Stimulated activated CD8-positive, alpha-beta memory T cell treated with anti-CD3 and anti-CD28 coated beads, Interleukin-15, amount 100 ng/mL, for 24 hours (primary cell): Measurements from ENCODE around the gene C19orf47.

ENCODE experiments used
- DNase-seq: peaks from one replicate; pipeline ENCODE4 v3.0.0-alpha.2; 2020; ENCODE audit warnings: low read depth

Gene C19orf47

DNA sequence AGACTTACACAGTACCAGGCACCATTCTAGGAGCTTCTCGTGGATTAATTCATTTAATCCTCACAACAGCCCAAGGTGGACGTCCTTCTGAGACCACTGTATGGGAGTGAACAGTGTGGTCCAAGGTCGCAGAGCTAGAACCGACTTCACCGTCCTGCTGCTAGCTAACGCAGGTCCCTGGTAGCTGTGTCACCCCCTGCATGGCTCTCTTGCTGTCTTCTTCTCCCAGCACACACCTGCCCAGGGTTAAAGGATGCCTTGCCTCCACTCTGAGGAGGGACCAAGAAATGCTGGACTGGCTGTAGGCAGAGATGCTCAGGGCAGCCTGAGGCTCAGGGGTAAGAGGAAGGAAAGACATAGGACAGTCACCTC is 66.0 kb downstream of the C19orf47 start:
- DNase-seq = no peak

DNA sequence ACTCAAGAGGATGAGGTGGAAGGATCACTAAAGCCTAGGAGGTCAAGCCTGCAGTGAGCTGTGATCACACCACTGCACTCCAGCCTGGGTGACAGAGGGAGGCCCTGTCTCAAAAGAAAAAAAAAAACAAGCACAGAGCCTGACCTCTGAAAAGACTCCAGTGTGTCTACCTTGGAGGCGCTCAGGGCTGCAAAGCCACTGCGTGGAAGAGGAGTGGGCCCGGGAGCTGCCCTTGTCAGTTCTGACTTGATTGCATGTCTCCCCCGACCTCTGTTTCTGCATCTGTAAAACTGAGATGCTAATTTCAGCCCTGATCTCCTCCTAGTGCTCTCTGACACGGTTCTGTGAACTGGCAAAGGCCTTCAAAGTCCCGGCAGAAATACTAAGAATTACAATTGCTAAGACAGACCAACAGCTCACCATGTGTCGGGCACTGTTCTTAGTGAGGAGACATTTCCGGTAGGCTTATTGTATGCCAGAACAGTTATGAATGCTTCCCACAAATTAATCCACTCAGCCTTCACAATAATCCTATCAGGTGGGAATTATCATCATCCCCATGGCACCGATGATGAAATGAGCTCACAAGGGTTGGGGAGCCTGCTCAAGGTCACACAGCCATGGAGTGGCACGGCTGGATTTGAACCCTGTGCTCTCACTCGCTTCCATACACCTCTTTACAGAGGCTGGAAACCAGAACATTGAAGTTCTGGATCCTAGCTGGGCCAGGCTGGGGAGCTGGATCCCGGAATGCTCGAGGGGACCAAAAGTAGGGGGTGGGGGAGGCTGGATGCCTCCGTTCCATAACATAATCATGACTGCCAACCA is 66.6 kb downstream of the C19orf47 start:
- DNase-seq = no peak

DNA sequence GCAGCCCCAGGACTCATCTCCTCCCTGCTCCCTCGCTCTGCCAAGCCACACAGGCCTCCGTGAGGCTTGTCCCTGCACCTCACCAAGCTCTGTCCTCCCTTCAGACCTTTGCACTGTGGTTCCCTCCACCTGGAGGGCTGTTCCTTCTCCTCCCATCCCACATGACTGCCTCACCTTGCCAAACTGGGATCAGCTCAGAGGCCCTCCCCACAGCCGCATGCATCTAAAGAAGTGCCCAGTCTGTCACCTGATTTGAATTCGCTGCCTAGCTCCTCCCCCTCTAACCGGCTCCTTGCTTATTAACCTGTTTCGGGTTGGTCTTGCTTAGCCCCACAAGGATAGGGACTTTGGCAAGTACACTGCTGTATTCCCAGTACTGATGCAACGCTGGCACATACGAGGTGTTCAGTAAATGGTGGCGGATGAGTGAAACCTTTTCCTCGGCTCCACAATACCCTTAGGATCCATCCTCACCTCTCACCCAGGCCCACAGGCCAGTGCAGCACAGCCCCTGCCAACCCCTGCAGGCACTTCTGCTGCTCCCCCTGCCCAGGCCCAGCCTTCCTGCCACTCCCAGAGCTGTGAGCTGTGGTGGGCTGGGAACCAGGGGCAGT is 67.5 kb downstream of the C19orf47 start:
- no peak for DNase-seq

DNA sequence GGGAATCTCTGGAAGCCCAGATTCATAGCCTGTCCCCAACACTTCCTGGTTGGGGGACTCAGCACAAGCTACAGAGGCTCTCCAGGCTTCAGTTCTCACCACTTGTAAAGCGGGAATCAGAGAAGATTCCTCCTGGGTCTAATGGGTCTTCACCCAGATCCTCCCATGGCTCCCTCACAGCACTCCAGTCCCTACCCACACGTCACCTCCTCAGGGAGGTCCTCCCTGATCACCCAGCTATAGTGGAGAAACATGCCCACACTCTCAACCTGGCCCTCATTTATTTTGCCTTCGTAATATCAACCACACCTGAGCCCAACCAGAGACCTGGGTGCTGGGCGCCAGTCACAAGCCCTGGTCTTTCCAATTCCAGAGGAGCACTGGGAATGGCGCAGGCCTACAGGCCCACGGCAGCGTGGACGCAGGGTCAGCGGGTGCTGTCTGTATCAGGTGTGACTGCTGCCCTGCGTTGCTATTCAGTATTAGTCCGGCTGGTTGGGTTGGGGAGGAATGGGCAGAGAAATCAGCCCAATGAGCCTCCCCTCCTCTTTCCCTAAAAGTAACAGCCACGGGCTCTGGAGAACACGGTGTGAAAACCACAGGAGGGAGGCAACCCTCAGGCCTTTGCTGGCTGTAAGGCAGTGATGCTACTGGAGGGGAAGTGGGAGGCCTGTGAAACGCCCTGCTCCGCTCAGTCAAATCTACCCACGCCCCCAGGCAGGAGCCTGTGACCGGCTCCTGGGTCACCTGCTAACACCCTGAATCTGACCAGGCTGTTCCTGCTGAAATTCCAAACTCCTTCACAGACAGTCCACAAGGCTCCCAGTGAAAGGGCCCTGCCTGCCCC is 68.2 kb downstream of the C19orf47 start:
- DNase-seq = no peak

DNA sequence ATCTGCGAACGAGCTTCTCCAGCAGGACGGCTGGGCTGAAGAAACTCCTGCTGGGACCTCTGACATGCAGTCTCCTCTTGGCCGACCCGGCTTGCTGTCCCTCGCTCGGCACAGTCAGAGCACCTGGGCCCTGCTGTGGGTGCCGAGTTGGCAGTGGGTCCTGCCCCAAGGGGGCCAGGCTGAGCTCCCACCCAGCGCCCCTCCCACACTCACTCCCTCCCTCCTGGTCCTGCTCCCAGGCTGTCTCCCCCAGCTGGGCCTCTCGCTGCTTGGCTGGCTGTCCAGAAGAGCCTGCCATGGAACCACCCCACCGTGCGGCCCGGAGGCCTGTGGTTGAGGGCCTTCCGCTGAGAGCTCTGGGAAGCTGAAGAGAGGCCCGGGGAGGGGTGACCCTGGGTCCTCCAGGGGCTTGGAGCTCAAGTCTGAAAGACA is 69.1 kb downstream of the C19orf47 start:
- no peak for DNase-seq

DNA sequence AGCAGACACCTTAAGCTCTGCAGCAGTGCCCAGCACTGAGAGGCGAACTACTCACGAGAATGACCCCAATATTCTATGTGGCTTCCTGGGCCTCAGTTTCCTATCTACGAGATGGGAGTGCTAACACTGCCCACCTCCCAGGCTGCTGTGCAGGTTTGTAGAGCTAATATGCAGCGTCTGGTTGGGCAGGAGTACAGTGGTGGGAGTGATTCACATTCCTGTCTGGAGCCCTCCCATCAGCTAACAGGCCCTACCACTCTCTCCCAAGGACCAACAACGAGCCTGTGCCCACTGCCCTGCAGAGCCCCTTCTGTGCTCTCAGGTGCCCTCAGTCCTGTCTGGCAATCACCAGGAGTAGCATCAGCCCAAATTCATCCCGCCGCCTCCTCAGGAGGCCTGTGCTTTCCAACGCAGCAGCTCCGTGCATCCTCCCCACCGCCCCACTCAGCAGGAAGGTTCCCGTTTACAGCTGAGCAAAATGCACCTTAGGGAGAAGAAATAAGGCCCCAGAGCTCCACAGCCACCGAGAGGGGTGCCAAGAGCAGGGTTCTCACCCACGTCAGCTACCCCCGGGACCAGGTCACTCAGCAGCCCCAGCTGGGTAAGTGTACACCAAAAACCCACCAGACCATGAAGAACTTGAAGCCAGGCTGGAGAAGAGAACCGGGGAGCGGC is 69.7 kb downstream of the C19orf47 start:
- DNase-seq = no peak

DNA sequence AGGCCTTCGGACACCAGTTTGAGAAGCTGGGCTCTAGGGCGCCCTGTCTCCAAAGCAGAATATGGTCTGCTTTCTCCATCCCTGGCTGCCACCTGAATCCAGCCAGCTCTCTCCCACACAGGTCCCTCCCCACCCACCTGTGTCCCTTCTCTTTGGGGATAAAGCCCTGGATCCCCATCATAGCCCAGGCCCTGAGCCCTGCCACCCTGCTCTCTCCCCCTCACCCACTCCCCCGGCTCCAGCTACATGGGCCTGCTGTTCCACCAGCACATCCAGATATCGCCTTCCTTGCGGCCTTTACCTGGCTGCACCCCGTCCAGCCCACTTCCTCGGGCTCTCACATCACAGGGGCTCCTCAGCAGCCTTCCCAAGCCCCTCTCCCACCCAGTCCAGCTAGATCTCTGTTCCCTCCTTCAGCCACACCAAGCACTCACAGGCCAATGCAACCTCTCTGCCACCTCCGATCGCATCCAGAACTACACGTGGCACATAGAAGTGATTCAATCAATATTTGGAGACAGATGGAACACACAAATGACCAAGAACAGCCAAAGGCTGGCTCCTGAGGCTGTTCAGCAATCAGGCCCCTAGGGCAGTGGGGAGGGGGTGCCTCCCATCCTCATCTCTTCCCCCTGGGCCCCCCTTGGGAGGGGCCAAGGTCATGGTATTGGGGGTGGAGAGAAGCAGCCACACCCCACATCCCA is 70.7 kb downstream of the C19orf47 start:
- DNase-seq = no peak

DNA sequence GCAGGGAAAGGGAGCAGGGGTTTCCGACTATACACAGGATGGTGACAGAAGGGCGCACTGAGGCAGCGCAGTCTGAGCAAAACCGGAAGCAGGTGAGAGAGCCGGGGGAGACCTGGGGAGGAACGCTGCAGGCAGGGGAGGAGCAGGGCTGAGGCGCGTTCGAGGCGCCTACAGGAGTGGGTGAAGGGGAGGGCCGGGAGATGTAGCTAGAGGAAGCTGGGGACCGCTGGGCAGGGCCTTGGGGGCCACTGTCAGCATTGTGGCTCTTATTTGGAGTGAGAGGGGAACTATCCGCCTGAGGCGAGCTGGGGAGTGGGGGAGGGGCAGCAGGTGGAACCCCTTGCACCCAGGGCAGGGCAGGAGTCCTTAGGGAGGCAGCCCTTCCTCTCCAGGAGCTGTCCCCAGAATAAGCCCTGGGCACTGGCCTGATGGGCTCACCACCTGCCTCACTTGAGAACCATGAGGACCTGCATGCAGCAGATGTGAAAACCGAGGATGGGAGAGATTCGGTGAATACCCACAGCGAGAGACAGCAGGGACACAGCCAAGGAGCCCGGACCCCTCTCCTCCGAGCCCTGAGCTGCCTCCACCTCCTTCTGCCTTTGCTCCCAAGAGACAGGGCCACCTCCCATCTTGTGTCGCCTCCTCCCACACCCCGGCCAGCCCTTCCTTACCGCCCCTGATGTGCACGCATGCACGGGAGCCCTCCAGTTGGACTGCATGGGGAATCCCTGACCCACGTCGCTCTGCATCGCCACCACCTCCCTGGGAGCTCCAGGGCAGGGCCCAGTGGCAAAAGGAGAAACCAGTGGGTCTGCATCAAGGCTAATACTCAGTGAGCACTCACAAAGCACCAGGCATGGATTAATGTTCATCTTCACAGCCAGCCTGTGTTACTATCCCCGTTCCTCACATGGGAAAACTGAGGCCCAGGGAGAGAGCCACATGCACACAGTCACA is 73.3 kb downstream of the C19orf47 start:
- DNase-seq = no peak

DNA sequence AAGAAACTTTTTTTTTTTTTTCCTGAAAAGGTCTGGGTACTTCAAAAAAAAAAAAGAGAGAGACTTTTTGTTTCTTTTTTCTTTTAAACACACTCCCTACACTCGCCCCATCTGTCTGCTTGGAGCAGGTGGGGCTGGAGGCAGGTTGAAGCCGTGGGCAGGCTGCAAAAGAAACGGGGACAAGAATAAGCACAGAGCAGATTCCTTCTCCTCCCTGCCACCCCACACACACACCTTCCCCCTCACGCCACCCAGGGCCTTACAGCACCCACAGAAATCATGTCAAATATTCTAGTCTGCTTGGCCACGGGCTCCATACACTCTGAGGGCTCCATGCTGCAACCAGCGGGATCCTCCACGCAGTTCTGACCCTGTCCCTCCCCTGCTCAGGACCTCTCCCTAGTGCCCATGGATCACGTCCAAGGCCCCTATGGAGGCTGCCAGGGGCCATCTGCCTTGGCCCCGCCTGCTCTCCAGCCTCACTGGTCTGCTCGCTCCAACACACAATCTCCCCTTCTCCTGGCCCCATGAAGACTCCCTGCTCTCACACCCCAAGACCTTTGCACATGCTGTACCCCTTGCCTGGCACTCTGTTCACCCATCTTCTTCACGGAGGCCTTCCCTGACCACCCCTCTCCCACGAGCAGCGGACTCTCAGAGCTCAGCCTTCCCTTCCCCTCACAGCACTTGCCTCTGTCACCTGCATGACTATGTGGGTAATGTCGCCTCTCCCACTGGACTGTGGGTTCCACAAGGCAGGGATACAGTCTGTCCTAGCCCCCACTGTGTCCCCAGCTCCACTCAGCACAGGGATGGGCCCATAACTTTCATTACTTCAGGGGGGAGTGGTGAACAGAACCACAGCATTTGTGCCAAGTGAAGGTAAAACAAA is 74.5 kb downstream of the C19orf47 start:
- DNase-seq = no peak

DNA sequence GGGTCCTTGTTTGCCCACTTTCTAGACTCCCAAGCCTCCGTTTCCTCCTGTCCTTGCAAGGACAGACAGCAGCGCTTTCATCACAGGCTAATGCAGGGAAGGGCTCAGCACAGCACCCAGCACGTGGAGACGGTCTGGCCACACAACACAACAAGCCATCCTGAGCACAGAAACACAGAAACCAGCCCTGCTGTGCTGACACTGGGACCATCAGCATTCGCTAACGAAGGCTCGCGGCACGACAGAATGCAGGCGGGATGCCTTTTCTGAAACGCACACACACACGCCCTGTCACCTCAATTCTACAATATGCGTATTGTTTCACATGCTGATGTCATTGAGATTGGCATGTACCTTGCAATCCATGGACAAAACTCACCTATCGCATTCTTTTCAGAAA is 75.9 kb downstream of the C19orf47 start:
- no peak for DNase-seq

DNA sequence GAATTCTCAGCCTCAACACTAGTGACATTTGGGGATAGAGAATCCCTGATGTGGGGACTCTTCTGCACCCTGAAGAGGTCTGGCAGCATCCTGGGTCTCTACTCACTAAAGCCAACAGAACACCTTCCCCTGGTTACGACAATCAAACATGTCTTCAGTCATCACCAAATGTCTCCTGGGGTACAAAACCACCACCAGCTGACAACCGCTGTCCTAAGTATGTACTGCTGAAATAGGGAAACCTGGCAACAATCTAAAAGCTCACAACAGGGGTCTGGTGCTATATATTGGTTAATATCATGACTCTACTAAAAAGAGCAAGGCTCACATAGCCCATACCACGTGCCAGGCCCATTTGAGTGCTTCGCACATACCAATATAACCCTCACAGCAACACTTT is 76.5 kb downstream of the C19orf47 start:
- no peak for DNase-seq

DNA sequence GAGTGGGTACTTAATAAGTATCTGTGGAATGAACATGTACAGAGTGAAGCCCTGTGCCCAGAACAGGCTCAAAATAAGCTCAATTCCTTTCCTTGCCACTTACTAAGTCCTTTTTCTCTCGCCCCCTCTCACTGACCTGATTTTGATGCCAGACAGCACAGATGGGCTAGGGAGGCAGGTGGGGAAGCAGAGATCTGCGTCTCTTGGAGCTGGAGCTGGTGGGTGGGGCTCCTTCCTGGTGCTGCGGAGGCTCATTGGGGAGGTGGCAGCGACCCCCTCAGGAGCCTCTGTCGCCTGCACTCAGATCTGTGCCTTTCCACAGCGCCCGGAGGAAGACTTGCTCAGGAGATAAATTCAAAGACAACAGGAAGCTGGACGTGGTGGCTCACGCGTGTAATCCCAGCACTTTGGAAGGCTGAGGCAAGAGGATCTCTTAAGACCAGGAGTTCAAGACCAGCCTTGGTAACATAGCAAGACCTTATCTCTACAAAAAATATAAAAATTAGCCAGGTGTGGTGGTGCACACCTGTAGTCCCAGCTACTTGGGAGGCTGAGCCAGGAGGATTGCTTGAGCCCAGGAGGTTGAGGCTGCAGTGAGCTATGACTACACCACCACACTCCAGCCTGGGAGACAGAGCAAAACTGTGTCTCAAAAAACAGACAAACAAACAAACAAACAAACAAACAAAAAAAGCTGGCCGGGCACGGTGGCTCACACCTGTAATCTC is 77.7 kb downstream of the C19orf47 start:
- no peak for DNase-seq
